IPS-NIHi11 (cell line): ENCODE measurements around the gene REG3A.

Experiments
- DNase-seq: peaks from one replicate; pipeline ENCODE4 v3.0.0; 2012; ENCODE audit warnings: mixed read lengths, low spot score

Gene REG3A

DNA sequence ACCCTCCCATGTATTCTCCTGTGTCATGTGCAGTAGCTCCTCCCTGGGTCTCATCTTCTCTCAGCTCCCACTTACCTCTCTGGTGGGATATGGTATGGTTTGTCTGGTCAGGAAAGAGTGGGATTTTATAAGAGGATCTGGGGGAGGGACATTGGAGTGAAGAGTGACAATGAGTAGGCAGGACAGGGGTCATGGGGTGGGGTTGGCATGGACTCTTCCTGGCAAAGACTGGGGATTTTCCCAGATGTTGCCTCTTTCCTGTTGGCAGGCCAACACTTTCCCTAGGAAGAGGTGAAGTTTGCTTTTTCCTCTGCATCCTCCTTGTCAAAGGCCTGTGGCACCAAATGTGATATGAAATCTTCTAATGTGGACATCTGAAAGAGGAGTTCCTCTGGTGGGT, at the start of gene REG3A:
TSS of gene REG3A (minus strand) at position 101 of the 400 bp plus-strand sequence. CDS start 348 bp downstream, outside the sequence.
- no peak for DNase-seq

DNA sequence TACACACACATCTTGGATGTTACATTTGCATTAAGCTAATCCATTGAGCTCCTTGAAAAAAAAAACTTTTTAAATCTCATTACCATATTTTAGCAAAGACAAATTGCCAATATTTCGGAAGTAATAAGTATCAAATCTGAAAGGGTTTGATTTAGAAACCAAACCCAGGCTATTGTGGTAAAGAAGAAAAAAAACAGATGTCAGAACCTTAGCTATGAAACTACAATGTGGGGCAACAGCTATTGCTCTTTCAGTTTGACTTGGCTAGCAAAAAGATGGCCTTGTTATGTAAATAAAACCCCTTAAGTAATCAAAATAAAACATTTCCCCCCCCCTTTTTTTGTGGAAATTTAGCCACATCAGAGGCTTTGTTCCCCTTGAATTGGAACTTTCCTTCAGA, 41.2 kb upstream of the REG3A start:
- DNase-seq: no peak

DNA sequence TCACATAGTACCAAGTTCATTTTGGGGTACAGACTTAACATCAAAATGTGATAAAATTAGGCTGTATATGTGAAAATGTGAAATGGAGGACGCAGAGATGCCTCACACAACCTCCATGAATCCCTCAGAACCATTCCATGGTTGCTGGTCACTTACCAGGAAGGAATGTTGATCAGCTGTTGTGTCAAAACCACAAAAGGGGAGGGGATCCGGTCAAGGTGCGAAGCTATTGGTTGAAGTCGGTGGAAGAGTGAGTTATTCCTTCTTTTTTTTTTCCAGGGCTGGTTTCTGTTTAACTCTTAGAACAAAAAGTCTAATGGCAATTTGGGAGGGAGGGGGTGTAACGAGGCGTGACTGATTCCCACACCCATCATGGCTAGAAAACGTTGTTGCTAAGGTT, 32.3 kb upstream of the REG3A start:
- no peak for DNase-seq

- no peak for DNase-seq
Measured at GRCh38 chr2:79191081-79191480, 31.5 kb upstream of the REG3A start.

- DNase-seq: peak; percentile 13
Measured at GRCh38 chr2:79189465-79189864, 29.9 kb upstream of the REG3A start.

DNA sequence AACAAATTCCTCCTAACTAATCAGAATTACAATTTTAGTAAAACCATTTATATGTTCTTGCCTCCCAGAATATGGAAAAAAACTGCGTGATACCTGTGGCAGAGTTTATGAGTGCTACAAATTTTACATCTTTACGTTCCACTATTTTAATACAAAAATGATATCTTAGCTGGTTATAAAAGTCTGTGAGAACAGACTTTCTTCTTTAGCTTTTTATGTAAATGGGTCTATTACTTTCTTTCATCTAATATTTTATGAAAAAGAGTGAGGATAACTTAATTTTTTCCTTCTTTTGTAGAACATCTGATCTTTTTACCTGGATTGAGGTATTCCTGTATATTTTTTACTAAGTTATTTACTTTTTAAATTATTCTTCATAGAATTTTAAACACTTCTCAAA, 22.1 kb upstream of the REG3A start:
- no peak for DNase-seq

DNA sequence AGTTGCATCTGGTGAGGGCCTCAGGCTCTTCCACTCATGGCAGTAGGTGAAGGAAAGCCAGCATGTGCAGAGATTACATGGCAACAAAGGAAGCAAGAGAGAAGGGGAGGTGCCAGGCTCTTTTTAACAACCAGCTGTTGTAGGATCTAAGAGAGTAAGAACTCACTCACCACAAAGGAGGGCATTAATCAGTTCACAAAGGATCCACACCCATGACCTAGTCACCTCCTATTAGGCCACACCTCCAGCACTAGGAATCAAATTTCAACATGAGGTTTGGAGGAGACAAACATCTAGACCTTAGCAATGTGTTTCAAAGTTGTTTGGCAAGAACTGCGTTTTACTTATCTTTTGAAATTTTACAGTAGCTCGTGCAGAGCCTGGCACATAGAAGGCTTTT, 20.5 kb upstream of the REG3A start:
- DNase-seq: no peak

GRCh38 chr2:79179036-79179435, 19.5 kb upstream of the REG3A start:
- no peak for DNase-seq

DNA sequence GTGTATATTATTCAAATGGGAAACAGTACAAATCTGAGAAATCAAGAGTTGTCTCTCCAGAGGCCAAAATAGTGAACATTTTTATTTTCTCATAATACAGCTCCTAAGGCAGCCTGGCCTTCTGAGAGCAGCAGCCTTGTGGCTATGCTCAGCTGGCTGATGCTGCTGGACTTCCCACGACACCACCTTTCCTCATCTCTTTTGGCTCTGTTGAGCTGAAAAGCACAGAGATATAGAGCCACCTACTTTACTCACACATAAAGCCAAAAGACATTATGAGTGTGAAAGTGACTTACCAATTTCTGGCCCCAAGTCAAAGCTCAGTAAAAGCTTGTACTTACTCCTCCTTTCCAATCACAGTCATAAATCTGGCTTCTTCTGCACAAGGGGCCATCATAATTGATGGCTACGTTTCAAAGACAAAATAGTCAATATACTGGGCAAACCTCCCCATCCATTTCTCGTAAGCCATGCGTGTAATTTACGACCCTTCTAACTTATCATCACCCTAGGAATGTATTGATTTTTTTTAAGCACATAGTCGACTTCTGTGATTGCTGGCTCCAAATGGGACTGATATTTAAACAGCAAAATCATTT, 18.6 kb upstream of the REG3A start:
- no peak for DNase-seq

DNA sequence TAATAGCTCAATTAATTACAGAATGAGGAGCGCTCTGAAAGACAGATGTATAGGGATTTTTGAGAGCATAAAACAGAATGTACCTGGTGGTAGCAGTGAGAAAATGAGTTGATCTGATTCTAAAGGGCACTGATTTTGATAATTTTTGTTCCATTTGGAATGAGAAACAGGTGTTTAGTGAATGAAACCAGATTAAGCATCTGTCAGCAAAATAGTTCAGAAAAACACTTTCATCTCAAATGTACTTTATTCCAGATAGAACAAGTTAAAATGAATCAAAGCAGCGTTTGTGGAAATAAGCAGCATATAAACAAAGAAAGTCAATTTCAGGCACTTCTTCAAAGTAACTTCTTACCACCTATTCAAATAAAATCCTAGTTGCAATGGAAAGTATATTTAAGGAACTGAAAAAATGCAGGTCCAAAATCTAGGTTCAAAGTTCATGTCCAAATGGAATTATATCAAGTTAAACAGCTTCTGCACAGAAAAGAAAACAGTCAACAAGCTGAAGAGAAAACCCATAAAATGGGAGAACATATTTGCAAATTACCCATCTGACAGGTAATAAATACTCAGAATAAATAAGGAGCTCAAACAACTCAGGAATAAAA, 11.9 kb upstream of the REG3A start:
- DNase-seq: no peak

DNA sequence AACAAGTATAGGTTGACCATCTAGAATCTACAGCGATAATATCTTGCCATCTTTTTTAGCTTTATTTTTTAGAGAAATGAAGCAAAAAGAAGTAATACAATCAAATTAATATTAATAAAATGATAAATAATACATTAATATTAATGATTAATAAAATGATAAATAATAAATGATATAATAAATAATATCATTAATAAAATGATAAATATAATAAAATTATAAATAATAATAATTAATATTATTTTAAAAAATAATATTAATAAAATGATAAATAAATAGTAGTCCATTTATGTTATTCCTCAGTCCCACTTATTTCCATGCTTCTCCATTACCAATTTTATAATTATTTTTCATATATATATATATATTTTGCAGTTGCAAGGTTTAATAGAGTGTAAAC, 3.2 kb upstream of the REG3A start:
- no peak for DNase-seq

- no peak for DNase-seq
Measured at GRCh38 chr2:79162132-79162531, 2.6 kb upstream of the REG3A start.

GRCh38 chr2:79159030-79159429, 523 bp downstream of the REG3A start:
- no peak for DNase-seq

- no peak for DNase-seq
Measured at GRCh38 chr2:79155826-79156476, 3.6 kb downstream of the REG3A start.

- DNase-seq: no peak
Measured at GRCh38 chr2:79139423-79139822, 20.1 kb downstream of the REG3A start.

DNA sequence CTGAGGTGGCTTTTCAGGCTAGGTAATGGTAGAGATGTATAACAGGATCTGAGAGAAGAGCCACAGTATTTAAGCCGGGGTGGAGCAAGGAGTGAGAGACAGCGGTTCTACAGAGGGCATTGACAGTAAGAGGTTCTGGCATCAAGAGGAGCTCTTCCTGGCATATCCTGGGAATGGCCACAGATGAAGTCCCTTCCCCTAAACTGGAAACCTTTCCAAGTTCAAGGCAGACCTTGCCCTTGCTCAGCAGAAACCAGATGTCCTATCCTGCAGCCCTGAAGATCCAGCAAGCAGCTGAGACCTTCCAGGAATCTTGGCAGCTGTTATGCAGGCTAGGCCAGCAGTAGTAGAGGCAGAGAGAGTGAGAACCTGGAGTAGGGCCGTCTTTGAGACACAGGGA, 21.2 kb downstream of the REG3A start:
- DNase-seq: no peak

DNA sequence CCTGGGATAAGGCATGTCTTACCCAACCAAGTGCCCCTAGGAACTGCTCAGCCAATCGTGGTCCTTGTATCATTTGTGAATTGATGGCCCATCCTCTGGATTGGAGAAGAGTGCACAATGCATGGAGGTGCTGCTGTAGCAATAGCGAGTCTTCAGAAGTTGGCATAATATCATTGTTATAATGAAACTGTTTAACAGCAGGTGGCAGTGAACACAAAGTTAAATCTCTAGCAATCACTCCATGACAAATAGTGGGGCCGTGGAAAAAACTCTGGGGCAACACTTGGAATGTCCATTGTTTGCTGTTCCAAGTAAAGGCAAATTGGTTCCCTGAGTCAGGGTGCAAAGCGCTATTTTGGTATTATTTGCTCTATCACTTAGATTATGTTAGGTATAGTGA, 27.9 kb downstream of the REG3A start:
- DNase-seq: no peak

GRCh38 chr2:79129804-79130203, 29.7 kb downstream of the REG3A start:
- no peak for DNase-seq

DNA sequence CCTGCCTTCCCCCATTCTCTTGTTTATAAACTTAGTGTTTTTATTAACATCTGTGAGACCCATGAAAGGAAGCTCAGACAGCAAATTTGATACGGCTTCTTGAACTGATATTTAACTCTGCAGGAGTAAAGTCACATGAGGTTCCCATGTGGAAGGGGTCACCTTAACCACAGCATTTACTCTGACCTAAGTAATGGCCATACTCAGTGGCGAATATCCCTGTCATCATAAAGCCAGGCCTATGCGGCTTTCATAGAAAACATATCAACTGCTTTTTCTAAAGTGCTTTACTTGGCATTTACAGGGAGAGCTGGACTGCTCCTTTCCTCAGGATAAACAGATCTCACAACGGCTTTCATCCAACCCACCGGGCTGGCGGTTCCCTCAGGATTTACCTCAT, 30.3 kb downstream of the REG3A start:
- DNase-seq: no peak

DNA sequence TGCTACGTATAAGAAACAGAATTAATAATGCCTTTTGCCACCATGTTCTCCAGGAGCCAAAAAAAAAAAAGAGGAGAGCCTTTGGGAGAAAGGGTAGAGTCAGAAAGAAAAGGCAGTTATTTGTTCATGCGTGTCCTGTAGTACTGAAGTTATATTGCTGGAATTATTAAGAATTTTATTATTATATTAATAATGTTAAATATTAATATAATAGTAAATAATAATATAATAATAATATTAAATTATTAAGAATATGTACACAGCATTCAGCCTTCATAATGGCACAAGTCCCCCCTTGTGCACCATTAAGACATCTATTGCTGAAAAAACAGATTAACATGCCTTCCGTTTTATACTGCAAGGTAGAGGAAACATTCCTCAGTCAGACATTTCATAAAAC, 31.1 kb downstream of the REG3A start:
- no peak for DNase-seq

DNA sequence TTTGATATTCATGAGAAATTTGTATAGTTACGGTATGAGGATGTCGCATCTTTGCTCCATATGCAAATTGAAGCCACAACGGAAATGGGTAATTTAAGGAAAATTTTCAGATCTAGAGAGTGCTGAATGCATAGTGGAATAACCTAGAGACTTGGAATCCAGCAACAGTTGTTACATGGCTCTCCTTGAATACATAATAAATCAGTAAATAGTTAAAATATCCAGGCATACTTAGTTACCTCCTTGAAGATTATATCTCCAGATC, 33.9 kb downstream of the REG3A start:
- DNase-seq: no peak

DNA sequence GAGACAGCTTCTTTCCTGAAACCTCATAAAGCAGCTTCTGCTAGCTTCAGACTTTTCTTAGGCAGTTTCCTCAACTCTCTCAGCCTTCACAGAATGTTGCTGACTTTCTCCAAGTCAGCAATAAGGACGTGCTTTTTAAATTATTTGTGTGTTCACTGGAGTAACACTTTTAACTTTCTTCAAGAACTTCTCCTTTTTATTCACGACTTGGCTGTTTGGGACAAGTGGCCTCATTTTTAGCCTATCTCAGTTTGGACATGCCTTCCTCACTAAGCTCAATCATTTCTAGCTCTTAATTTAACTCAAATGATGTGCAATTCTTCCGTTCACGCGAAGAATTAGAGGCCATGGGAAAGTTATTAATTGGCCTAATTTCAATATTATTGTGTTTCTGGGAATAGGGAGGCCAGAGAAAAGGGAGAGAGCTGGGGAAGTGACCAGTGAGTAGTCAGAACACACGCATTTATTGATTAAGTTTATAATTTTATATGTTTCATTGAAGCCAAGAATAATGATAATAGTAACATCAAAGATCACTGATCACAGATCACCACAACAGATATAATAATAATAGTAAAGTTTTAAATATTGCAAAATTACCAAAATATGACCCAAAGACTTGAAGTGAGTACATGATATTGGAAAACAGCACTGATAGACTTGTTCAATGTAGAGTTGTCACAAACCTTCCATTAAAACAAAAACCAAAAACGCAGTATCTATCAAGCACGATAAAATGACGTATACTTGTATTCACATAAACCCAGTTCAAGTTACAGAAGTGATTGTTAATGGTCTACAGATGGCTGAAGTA, 34.4 kb downstream of the REG3A start:
- DNase-seq: no peak

DNA sequence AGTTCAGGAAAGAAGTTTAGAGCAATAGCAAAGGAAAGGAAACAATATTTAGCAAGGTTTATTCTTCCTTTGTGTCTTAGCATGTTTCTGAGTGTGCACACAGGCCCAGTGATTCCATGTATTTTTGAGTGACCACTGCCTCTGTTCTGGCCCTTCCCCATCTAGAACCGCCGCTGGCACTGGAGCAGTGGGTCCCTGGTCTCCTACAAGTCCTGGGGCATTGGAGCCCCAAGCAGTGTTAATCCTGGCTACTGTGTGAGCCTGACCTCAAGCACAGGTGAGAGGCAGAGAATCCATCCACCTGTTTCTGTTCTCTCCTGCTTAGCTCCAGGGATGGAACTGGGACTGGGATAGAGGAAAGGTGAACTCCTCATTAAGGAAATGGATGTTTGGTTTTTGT, 36.9 kb downstream of the REG3A start:
- no peak for DNase-seq
